ENCODE measurements around the gene NUDT17.
"Not testable (repeated sequence)": the region's sequence is repeated elsewhere in the genome, so short reads cannot be mapped to it uniquely, and the experiment has no call there.

The NUDT17 gene, protein sequence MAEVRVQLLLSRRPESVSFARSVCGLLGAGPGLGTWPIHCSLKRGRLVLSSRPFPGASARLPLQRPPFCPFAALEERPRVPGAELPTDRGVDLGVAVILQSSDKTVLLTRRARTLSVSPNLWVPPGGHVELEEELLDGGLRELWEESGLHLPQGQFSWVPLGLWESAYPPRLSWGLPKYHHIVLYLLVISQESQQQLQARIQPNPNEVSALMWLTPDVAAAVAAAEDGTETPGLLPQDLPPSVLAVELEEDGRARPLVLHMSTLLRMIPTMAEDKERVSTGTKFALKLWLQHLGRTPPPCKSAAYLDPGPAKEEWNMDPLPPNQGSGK

DNA sequence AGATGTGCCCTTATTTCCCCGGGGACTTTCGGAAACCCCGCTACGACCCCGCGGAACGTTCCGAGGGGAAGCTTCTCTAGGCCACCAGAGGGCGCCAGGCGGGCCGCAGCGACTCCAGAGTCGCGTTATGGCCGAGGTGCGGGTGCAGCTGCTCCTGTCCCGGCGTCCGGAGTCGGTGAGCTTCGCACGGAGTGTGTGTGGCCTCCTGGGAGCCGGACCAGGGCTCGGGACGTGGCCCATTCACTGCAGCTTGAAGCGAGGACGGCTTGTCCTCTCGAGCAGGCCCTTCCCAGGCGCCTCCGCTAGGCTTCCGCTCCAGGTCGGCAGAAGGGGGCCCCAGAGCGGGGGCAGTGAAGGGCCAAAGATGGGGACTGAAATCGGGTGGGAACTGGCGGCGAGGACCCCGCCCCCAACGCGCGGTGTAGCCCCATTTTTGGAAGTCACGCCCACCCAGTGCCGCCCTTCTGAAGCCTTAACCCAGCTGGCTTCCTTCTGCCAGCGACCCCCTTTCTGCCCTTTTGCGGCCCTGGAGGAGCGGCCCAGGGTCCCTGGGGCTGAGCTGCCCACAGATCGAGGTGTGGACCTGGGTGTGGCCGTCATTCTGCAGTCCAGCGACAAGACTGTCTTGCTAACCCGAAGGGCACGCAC is at the start of gene NUDT17:
NUDT17 (plus strand) TSS at position 117 of the 648 bp plus-strand sequence; CDS start at position 128, 11 bp downstream.
- DNase-seq = peak; percentile 70

DNA sequence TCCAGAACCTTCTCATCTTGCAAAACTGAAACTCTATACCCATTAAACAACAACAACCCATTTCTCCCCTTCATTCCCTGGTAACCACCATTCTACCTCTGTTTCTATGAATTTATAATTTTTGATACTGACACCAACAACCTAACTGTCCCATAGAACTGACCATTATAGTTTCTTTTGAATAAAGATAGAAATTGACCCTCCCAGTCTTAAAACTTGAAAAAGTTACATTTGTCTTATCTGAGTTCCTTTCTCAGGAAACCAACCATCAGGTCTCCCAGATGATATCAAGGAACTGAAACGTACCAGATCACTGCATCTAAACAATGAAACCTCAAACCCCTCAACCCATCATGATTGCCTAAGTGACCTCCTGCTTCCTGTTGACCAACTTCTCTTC is 48.7 kb upstream of the NUDT17 start:
- no peak for DNase-seq

GRCh38 chr1:145799806-145800205 is 45.6 kb upstream of the NUDT17 start:
- DNase-seq = no peak

DNA sequence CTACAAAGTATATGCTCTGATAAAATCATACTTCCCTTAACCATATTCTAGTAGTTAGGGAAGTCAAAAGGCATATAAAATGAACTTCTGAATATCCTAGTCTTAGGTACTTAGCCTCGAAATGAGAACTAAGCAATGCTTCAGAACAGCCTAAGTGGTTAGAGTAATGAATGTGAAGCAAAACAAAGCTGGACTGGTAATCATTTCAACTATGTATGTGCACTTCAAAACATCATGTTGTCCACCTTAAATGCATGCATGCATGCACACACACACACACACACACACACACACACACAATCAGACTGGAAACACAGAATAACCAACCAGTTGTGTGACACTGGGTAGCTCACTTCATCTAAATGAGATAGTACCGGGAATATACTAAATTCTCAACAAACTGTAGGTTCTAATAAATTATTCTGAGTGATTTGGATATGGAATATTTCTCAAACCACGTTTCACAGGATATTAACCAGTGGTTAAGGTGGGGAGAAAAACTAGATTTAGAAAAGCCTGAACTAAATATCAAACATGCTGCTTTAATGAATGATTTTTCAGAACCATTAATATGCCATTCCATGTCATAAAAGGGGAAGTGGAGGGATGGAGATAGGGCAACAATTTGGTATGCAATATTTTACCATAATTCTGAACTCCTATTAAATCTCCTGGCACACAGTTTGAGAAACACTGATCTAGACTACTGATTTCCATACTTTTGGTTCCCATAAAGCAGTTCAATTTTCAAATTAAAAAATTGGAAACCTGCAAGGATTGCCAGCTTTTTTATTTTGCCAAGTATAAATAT is 41.0 kb upstream of the NUDT17 start:
- DNase-seq = no peak

DNA sequence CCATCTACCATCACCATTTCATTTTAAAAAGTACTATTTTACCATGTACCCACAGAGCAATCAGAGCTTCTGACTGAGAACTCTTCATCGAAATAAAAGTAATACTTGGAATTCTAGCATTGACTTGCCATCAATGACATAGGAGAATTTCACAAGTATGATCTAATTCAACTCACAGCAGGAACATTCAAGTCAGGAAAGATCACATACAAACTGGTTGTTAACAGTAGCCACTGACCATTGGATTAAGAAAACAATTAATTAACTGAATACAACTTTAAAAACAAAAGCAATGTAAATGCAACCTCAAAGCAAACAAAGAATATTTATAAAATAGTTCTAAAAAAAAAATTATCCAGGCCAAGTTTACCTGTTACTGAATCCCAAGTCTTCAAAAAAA is 40.4 kb upstream of the NUDT17 start:
- DNase-seq = no peak

GRCh38 chr1:145806408-145806807 is 39.0 kb upstream of the NUDT17 start:
- no peak for DNase-seq

DNA sequence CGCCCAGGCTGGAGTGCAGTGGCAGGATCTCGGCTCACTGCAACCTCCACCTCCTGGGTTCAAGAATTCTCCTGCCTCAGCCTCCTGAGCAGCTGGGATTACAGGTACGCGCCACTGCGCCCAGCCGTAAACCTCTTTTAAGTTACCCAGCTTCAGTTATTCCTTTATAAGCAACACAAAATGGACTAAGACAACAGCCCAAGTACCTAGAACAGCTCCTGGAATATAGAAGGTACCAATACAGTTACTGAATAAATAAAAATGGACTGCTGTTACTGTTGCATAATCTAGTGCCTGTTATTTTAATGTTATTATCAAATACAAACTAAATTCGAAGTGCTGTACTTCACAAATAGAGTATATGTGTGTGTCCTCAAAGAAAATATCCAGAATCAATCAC is 38.6 kb upstream of the NUDT17 start:
- no peak for DNase-seq

GRCh38 chr1:145812977-145813810 is 32.2 kb upstream of the NUDT17 start:
- not testable (repeated sequence) for DNase-seq

GRCh38 chr1:145818095-145818494 is 27.3 kb upstream of the NUDT17 start:
- not testable (repeated sequence) for DNase-seq

- not testable (repeated sequence) for DNase-seq
Observed at GRCh38 chr1:145822779-145823331, 22.6 kb upstream of the NUDT17 start.

- DNase-seq = peak; percentile 93
Observed at GRCh38 chr1:145823565-145824498, 21.6 kb upstream of the NUDT17 start, which contains the start of the genes POLR3C and RNF115. Gene POLR3C (plus strand): TSS chr1:145824200. CDS start chr1:145825777, 1,577 bp downstream. Gene RNF115 (minus strand): TSS chr1:145824095. CDS start chr1:145823873, 222 bp downstream.

GRCh38 chr1:145824499-145824842 is 21.0 kb upstream of the NUDT17 start:
- DNase-seq = no peak

GRCh38 chr1:145826030-145826429 is 19.4 kb upstream of the NUDT17 start:
- no peak for DNase-seq

GRCh38 chr1:145827966-145828365 is 17.5 kb upstream of the NUDT17 start:
- DNase-seq = no peak

DNA sequence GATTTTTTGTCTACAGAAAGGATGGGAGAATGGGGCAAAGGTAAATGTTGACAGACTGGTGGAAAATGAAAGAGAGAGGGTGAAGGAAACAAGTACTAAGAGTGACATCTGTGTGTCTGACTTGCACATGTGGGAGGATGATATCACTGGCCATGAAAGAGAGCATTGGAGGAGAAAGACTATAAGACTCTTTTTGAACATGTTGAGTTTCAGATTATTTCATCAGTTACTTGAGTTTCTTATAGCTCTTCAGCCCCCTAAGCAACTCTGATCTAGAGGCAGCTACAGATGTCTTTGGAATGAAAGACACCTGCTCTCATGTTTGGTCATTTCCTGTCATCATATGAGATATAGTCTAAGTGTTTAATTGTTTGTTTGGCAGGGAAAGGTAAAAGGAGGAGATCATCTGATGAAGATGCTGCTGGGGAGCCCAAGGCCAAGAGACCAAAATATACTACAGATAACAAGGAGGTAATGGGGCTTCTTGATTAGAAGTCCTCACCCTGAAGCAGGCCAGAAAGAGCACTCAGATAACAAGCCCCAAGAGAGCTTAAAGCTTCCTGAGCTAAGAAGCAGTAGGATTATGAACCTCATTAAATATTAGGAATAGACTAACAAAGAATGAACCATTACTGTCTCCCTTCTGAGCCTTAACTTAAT is 16.9 kb upstream of the NUDT17 start:
- no peak for DNase-seq

- DNase-seq = not testable (repeated sequence)
Observed at GRCh38 chr1:145830810-145831209, 14.6 kb upstream of the NUDT17 start.

GRCh38 chr1:145837656-145838055 is 7.8 kb upstream of the NUDT17 start:
- DNase-seq = no peak

GRCh38 chr1:145843031-145843430 is 2.4 kb upstream of the NUDT17 start:
- DNase-seq = no peak

- no peak for DNase-seq
Observed at GRCh38 chr1:145845144-145845513, 301 bp upstream of the NUDT17 start.

DNA sequence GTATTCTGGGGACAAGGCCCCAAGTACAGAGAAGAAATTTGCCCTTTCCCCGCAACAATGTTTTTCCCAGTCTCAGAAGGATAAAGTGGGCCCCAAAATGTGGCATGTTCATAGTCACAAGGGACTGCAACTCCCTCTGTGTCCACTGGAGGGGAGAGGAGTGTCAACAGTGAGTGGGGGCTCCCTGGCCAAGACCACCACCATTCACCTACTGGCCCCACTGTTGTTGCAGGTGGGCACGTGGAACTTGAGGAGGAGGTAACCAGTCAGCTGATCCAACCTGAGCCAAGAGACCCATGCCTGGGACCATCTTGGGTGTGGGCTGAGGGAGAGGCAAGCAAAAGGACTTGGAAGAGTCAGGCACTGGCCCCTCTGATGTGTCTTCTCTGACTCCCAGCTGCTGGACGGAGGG is 777 bp downstream of the NUDT17 start:
- DNase-seq = no peak

DNA sequence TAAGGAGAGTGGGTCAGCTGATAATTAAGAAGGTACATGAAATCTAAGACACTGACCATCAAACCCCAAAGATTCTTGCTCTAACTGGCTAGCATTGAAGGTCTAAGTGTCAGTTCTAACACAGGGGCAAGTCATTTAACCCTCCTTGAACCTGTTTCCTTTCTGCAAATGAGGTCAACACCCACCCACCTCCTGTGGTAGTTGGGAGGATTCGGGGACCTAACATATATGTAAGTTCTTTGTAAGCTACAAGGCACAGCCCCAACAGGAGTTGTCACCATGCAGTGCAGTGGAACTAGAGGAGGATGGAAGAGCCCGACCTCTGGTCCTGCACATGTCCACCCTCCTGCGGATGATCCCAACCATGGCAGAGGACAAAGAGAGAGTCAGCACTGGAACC is 2.4 kb downstream of the NUDT17 start:
- no peak for DNase-seq

Measured in NCI-H774 (cell line).